ENCODE data around the gene EFHC1.

The EFHC1 gene

DNA sequence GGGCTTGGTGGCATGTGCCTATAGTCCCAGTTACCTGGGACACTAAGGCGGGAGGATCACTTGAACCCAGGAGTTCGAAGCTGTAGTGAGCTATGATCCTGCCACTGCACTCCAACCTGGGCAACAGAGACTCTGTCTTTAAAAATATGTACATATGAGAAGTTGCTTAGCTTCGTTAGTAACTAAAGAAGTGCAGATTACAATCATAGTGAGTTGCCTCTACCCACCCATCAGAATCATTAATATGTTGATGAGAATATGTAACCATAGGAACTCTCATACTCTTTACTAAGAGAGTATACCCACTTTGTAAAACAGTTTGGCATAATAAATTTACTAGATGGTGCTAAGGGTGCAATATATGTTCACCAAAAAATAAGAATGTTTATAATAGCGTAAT lies 54.0 kb downstream of the EFHC1 start:
- peaks cover 4% of the 10 kb centered on the region for H3K4me1 Mint-ChIP-seq
- H3K9me3 Mint-ChIP-seq, result no peaks in the 10 kb centered on the region
- H3K36me3 Mint-ChIP-seq (ENCODE audit: low read depth), result peaks cover 7% of the 10 kb centered on the region

DNA sequence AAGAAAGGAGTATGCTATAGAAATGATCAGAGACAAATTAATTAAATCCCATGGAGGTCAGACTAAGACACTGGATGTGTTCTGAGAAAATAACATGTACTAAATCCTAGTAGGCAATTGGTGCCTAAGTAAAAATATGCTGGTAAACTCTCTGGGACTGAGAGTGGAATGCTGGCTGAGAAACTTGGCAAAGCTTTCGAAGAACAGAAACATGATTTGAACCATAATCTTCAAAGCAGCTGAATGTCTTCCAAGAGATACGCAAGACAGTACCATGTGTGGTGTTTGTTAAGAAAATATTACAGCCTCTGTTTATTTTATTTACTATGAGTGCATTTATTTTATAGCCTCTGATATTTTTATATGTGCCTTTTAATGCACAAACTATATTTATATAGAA lies 55.2 kb downstream of the EFHC1 start:
- no peaks in the 10 kb centered on the region for H3K9me3 Mint-ChIP-seq
- peaks cover 8% of the 10 kb centered on the region for H3K36me3 Mint-ChIP-seq (ENCODE audit: low read depth)
- TF ChIP-seq, protein P1, sequence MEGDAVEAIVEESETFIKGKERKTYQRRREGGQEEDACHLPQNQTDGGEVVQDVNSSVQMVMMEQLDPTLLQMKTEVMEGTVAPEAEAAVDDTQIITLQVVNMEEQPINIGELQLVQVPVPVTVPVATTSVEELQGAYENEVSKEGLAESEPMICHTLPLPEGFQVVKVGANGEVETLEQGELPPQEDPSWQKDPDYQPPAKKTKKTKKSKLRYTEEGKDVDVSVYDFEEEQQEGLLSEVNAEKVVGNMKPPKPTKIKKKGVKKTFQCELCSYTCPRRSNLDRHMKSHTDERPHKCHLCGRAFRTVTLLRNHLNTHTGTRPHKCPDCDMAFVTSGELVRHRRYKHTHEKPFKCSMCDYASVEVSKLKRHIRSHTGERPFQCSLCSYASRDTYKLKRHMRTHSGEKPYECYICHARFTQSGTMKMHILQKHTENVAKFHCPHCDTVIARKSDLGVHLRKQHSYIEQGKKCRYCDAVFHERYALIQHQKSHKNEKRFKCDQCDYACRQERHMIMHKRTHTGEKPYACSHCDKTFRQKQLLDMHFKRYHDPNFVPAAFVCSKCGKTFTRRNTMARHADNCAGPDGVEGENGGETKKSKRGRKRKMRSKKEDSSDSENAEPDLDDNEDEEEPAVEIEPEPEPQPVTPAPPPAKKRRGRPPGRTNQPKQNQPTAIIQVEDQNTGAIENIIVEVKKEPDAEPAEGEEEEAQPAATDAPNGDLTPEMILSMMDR (IDR thresholded peaks at IDR 0.05; ENCODE audit: unreplicated experiment in 3 of 3), result no peak
- H3K27me3 Mint-ChIP-seq (ENCODE audit: low read depth), result no peaks in the 10 kb centered on the region
- H3K4me1 Mint-ChIP-seq, result peaks cover 4% of the 10 kb centered on the region
- no peak overlapping the region for H3K27ac Mint-ChIP-seq
- H3K4me3 Mint-ChIP-seq, result no peak overlapping the region

More for the DNA sequence above, 54.0 kb downstream of the EFHC1 start:
- Mint-ChIP-seq H3K4me3 (no peak overlapping the region), H3K27ac (no peak overlapping the region), H3K27me3 (ENCODE audit: low read depth) (no peaks in the 10 kb centered on the region)
- TF ChIP-seq, protein P1 (IDR thresholded peaks at IDR 0.05; ENCODE audit: unreplicated experiment in 3 of 3), result no peak

DNA sequence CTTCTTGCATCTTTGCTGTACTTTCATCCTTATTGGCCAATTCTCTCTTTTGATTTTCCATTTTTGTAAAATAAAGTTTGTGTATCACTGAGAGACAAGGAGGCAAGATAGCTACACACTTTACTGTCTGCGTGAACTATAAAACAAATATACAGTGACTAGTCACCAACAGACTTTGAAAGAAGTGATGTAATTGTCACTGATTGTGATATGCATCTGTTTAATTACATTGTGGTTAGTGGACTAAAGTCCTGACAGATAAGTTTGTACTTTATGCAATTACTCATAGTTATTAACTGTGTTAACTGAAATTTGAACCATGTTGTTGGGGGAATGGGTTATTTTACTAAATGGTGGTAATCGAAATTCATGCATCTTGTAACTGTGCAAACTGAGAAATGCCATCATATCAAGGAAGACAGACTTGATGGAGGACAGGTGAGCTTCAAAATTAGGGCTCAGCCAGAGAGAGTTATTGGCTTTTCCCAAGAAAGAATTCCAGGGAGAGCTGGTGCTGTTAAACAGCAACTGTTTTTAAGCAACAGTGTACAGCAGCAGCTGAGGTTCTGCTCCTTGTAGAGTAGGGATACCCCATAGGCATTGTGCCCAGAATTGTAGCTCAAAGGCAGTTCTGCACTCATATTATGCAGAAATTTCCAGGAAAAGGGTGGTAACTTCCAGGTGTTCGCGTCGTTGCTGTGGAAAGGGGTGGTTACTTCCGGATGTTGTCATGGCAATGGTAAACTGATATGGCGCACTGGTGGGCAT lies 62.9 kb downstream of the EFHC1 start:
- TF ChIP-seq, protein P1 (IDR thresholded peaks at IDR 0.05; ENCODE audit: unreplicated experiment in 3 of 3), result no peak
- Mint-ChIP-seq H3K4me1 (peaks cover 15% of the 10 kb centered on the region), H3K27ac (no peak overlapping the region), H3K4me3 (no peak overlapping the region), H3K27me3 (ENCODE audit: low read depth) (no peaks in the 10 kb centered on the region), H3K36me3 (ENCODE audit: low read depth) (peaks cover 32% of the 10 kb centered on the region), H3K9me3 (no peaks in the 10 kb centered on the region)

DNA sequence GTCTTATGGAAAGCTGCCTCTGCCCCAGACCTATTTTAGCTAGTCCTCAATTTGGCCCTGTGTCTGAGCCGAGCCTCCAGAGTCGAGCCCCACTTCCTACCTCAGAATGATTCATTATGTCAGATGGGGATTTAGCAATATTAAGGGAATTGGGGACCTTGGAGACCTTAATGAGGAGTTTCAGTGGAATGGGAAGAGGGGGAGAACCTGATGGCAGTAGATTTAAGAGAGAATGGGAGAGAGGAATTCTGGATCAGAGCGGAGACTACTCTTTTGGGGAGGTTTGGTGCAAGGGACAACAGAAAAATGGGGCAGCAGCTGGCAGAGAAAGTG lies 63.5 kb downstream of the EFHC1 start:
- no peak overlapping the region for H3K27ac Mint-ChIP-seq
- no peak overlapping the region for H3K4me3 Mint-ChIP-seq
- H3K36me3 Mint-ChIP-seq (ENCODE audit: low read depth), result peaks cover 32% of the 10 kb centered on the region
- TF ChIP-seq, protein P1 (IDR thresholded peaks at IDR 0.05; ENCODE audit: unreplicated experiment in 3 of 3), result no peak
- H3K4me1 Mint-ChIP-seq, result peaks cover 15% of the 10 kb centered on the region
- H3K27me3 Mint-ChIP-seq (ENCODE audit: low read depth), result no peaks in the 10 kb centered on the region
- H3K9me3 Mint-ChIP-seq, result no peaks in the 10 kb centered on the region

DNA sequence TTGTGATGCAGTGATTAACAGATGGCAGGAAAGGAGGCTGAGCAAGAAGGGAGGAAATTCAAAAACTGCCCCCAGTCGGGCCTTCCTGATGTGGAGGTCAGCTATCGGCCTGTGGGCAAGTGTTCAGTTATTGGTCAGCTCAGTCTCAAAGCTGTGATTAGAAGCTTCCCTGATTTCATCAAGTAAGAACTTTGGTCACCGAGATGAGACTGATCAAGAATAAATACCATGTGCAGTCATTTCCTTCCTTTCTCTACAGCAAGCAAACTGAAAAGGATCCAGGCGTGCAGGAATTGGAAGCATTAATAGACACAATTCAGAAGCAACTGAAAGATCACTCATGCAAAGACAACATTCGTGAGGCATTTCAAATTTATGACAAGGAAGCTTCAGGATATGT lies 69.7 kb downstream of the EFHC1 start:
- TF ChIP-seq, protein P1 (IDR thresholded peaks at IDR 0.05; ENCODE audit: unreplicated experiment in 3 of 3), result no peak
- no peak overlapping the region for H3K27ac Mint-ChIP-seq
- no peak overlapping the region for H3K4me3 Mint-ChIP-seq
- H3K27me3 Mint-ChIP-seq (ENCODE audit: low read depth), result no peaks in the 10 kb centered on the region
- peaks cover 36% of the 10 kb centered on the region for H3K36me3 Mint-ChIP-seq (ENCODE audit: low read depth)
- H3K4me1 Mint-ChIP-seq, result no peaks in the 10 kb centered on the region
- no peaks in the 10 kb centered on the region for H3K9me3 Mint-ChIP-seq
